HG02759 (cell line): ENCODE data around the gene BICD2.

Experiments
- ATAC-seq: cut with Tn5 transposase; IDR thresholded peaks from one replicate; pipeline ENCODE4 v1.9.1; 2021; ENCODE audit warnings: mild to moderate bottlenecking, moderate library complexity; ENCODE audit not compliant: unreplicated experiment

Gene BICD2

DNA sequence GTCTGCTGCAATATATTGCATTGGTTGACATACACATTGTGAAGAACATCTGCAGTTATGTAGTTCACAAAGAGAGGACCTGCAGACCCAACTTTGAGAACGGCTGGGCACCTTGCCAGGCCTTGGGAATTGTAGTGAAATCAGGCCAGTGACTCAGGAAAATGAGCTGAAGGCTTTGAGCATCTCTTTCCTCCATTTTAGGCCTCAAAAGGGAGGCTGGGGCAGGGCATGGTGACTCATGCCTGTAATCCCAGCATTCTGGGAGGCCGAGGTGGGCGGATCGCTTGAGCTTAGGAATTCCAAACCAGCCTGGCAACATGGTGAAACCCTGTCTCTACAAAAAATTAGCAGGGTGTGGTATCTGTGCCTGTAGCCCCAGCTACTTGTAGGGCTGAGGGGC is 93.3 kb downstream of the BICD2 start:
- no peak for ATAC-seq

DNA sequence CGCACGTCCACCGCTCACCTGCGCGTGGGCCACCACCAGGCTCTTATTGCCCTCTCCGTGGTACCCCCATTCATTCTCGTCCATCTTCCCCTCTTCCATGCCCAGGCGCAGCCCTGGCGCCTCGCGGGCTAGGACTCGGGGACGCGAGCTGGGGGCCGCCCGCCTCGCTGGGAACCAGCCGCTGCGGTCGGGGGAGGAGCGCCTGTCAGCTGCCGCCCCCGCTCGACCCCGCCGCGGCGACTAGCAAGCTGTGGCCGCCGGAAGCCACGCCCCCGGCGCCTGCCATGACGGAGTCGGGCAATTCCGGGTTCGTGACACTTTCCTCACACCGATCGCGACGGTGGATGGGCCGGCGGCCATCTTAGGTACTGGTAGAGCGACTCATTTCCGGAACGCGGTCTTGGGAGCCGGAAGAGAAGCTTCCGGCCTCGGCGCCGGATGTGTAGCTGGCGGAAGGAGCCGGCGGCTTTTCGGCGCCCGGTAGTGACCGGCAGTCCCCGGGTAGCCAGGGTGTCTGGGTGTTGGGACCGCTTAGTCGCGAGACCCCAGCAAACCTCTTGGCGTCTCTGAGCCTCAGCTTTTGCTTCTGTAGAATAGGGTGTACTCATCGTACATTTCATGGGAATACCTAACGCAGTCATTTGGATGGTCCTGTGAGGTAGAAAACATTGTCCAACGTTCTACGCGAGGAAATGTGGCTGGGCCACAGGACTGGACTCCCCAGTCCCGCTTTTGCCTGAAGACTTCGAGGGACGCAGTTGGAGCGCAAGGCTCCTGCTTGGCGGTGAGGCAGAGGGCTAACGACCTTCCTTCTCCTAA is 94.5 kb downstream of the BICD2 start, which contains the start of gene IPPK:
IPPK (minus strand) TSS at position 242 of the 819 bp plus-strand sequence; CDS start at position 99, 143 bp downstream.
- peak; percentile 96 for ATAC-seq

DNA sequence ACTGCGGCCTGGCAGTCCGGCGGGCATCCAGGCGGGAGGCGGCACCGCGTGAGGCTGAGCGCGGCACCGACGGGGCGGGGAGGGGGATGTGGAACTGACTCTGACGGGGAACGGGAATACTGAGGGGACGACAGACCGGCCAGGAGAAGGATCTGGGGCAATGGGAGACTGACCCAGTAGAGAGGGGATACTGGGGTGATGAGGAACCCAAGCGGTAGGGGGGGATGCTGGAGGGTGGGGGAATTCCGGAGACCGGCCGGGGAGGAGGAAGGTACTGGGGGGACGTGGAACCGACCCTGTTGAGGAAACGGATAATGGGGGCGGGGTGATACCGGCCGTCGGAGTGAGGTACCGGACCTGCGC is 95.1 kb downstream of the BICD2 start:
- ATAC-seq, result no peak

DNA sequence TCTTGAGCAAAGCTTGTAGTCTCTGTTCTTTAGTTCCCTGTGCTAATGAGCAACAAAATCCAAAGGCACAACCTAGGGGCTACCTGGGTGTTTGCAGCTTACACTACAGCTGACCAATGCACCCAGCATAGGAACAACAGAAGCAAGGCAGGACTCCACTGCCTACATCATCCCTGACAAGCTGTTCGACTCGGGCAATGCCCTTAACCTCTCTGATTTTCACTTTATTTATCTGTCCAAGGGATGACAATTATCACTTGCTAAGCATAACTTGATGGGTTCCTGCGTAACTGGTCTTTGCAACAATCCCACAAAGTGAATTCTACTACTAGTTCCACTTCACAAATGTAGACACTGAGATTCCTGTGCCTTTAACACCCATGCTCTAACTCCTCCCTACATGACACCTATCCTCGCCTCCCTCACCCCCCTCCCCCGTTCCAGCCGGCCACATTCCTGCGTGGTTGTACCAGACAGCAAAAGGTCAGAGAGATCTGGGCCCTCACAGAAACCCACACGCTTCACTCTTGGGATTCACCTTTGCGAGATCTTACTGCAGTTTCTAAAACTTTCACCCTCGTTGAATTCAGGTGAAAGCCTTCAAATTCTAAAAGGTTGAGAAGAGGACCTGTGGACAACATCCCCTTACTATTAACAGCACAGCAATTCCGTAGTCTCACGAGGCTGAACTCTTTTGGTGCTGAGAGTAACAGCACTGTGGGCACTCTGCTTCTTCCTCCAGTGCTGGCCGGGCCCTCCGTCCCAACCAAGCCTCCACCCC is 95.7 kb downstream of the BICD2 start:
- ATAC-seq, result peak; percentile 4

DNA sequence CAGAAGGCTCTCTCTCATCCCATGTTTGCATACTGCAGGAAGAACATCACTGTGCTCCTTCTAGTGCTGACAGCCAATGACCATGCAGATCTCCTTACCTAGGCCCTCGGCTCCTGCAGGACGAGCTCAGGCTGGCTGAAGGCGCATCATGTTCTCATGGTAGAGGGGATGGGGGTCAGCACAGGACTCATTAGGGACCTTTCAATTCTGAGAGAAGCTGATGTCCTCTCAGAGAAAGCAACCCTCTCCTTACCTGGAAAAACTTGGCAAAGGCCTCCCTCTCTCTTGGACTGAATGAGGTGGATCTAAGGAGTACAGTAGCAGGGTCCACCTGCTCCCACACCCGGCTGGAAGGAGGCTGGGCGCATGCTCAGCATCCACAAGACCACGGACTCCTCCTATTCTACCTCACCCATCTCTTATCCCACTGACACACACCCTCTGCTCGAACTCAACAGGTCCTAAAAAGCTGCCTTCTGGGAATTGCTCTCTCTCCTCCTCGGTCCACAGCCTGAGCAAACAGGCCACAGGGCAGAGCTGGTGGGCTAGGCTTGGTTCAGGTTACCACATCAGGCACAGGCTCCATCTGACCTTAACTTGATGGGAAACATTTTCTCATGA is 97.6 kb downstream of the BICD2 start:
- no peak for ATAC-seq

DNA sequence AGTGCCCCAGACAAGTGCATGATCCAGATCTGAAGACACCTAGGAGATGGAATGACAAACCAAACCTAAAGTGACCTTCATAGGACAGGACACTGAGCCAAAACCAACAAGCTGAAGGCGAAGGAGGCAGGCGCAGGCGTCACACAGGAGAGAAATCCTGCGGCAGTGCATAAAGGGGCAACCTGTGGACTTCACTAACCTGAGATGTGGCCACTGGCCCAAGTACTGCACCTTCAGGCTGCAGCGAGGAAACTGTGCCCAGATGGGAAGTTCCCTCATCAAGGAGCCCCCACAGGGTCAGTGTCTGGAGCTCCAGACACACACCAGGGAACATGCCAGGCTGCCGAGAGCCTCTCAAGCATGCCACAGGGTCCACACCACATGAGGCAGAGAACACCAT is 98.4 kb downstream of the BICD2 start:
- ATAC-seq, result no peak

DNA sequence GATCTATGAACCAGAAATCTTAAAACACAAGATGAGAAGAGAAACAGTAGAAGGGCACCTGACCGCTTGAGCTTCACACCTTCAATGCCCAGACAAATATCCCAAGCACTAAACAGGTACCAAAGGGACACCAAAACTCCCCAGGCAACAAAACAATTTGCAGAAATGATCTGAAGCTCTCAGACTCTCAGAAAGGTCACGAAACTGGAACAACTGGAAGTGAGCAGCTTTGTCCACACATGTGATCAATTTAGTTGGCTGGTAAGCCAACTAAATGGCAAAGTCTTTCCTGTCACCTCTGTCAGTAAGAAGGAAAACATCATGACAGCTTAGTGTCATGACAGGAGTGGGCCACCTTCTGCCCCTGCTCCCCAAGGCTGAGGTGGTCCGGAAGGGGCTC is 98.8 kb downstream of the BICD2 start:
- no peak for ATAC-seq

DNA sequence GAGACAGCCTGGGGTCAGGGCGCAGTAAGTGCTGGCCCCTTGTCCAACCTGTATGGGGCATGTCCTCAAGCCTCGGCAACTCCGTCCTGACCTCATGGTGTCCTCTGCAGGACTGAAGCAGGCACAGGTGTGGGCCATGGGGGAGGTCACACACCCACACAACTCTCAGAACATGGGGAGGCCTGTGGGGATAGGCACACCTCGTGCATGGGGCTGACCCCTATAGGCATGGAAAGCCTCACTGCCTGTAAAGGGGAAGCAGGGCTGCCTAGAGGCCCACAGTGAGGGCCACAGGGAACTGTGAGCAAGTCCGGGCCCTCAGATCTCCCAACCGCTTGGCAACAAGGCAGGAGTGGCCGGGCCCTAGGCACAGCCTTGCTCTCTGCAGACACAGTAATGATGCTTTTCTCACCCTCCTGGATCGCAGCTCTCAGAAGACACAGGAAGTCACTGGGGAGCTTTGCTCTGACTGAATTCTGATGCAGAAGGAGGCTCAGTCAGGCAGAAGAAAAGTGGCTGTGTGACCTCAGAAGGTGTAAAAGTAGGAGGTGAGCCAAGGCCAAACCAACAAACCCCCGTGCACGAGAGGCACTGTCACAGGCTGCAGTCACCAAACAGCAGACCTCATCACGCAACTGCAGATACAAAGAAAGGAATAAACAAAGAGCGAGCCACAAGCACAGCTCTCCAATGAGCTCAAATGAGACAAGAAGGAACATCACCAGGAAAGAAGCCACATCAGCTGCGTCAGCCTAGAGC is 100.1 kb downstream of the BICD2 start:
- ATAC-seq, result no peak

DNA sequence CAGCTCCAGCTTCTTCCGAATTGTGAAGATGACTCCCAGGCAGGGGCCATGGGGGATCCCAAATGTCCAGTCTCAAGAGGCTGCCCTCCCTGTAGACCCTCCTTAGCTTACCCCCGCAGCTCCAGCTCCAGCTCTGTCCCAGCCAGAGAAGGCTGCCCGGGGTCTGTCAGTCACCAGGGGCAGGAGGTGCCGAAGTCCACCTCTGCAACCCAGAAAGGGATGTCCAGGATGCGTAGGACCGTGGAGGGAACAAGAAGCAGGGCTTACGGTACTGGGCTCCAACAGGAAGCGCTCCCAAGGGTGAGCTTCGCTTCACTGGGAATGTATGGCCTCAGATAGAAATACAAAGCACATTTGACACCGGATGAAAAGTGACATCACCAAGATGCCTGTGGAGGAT is 100.7 kb downstream of the BICD2 start:
- ATAC-seq, result no peak

DNA sequence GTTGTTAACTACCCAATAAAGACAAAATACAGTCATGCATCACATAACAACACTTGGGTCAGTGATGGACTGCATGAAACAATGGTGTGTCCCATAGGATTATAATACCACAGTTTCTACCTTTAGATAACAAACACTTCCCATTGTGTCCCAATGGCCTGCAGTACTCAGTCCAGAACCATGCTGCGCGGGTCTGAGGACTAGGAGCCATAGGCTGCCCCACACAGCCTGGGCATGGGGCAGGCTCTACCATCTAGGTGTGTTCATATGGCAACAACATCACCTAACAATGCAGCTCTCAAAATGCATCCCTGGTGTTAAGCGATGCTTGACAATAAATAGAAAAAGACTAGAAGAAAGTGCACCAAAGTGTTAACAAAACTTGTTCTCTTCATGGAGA is 101.5 kb downstream of the BICD2 start:
- no peak for ATAC-seq

DNA sequence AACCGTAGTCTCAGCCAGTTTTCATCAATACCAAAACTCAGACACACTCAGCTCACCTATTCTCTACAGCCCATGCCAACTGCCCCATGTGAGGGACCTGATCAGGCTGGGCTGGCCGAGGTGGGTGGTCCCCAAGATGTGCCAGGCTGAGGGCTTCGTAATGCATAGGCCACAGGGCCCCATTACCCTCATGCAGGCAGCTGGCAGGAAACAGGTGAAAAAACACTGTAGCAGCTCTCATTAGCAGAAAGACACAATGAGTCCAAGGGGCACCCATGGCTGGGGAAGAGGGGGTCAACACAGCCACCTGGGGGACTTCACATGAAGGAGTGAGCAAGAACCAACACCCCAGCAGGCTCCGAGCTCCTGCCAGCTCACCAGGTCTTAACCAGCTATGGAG is 102.9 kb downstream of the BICD2 start:
- ATAC-seq, result no peak
